GM12891 (cell line): ENCODE data around the gene CLEC4M.

Experiments used
- PAX5 ChIP-seq: IDR thresholded peaks from 2 replicates; pipeline ENCODE4 v1.6.1; 2011; ENCODE audit warnings: low read length, moderate library complexity, mild to moderate bottlenecking; ENCODE audit not compliant: insufficient read depth, severe bottlenecking
- POLR2A ChIP-seq: IDR thresholded peaks from 2 replicates; pipeline ENCODE4 v1.6.1; 2011; ENCODE audit warnings: low read depth, low read length, control low read depth
- POLR2AphosphoS5 ChIP-seq: IDR thresholded peaks from 2 replicates; pipeline ENCODE4 v1.6.1; 2011; ENCODE audit warnings: low read depth, low read length, control low read depth
- TAF1 ChIP-seq: IDR thresholded peaks from 2 replicates; pipeline ENCODE4 v1.6.1; 2011; ENCODE audit warnings: low read depth, low read length, control low read depth

DNA sequence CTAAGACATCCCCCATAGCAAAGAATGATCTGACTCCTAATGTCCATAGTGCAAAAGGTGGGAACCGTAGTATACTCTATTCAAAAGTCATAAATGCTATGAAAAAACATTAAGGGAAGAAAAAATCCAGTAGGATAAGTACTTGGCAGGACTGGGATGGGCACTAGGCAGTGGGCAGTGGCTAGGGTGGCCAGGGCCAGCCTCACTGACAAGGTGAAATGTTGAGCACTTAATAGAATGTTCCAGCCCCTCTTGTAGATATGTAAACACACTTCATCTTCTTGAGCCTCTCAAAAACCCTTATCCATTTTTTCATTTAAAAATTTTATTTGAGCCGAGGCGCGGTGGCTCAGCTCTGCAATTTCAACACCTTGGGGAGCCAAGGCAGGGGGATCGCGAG, 29.7 kb upstream of the CLEC4M start:
- TF ChIP-seq POLR2A (no peak), PAX5 (no peak), POLR2AphosphoS5 (no peak), TAF1 (no peak)
